Measurements from ENCODE around the gene NUP42.

The NUP42 gene

DNA sequence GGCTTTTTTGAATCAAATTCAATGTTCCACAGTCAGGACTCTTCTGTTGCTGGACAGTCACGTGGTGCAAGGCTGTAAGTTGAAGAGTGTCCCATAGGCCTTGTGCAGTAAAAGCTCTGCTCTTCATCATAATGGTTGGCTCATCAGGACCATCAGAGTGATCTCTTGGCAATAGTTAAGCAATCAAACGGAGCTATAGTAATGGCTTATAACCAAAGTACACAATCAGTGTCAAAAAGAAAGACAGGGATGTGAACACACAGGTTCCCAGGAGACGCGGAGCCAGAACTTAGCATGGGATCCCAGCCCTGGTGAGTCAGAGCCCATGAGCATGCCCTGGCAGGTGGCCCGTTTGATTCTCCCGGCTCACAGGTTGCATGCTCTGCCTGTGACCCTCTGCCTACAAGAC is 54.0 kb downstream of the NUP42 start:
- DNase-seq (ENCODE audit: low spot score) = no peak

- DNase-seq (ENCODE audit: low spot score) = no peak
Measured at GRCh38 chr7:23237000-23237399, 55.2 kb downstream of the NUP42 start.

DNA sequence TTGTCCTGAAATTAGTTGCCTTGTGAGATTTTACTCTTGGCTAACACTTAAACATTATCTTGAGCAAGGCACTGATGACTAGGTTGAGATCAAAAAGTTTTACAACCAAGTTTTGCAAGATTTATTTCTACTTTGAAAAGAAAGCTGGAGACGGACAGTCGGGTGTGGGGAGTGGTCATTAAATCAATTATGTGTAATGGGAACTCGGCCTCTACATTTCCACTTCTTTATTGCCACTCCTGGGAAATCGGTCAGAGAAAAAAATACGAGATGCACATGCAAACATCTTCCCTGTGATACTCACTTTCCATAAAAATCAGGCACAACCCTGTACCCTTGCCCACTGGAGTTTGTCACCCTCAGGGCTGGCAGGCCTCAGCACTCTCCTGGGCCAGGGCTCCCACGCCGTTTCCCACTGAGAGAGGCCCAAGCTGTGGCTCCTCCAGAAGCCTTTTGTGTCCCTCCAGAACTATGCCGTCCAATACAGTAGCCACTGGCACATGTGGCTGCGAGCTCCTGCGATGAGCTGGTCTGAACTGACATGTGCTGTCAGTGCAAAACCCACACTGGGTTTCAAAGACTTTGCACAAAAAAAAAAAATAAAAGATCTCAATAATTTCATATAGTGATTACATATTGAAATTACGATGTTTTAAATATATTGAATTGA is 57.3 kb downstream of the NUP42 start:
- DNase-seq (ENCODE audit: low spot score) = no peak

DNA sequence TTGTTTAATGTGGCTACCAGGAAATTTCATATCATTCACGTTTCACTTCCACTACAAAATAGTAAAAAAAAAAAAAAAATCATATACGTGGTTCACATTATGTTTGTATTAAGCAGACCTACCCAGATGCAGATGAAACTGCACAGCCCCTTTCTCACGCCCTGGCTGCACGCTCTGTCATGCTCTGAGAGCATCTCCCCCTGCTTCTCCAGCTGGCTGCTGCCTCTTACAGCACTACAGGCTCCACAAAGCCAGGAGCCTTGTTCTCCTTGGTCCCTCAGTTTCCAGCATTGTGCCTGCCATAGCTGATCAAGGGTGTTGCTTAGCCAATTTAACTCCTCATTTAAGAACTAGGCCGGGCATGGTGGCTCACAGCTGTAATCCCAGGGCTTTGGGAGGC is 57.9 kb downstream of the NUP42 start:
- no peak for DNase-seq (ENCODE audit: low spot score)

GRCh38 chr7:23242321-23242720 is 60.5 kb downstream of the NUP42 start:
- DNase-seq (ENCODE audit: low spot score) = no peak

GRCh38 chr7:23242935-23243334 is 61.1 kb downstream of the NUP42 start:
- DNase-seq (ENCODE audit: low spot score) = no peak

GRCh38 chr7:23246555-23246954 is 64.7 kb downstream of the NUP42 start, which contains the start of gene GPNMB:
Gene GPNMB (plus strand): TSS chr7:23246775. CDS start chr7:23246858, 83 bp downstream.
- peak; percentile 91 for DNase-seq (ENCODE audit: low spot score)

GRCh38 chr7:23247046-23247602 is 65.3 kb downstream of the NUP42 start:
- peak; percentile 19 for DNase-seq (ENCODE audit: low spot score)

DNA sequence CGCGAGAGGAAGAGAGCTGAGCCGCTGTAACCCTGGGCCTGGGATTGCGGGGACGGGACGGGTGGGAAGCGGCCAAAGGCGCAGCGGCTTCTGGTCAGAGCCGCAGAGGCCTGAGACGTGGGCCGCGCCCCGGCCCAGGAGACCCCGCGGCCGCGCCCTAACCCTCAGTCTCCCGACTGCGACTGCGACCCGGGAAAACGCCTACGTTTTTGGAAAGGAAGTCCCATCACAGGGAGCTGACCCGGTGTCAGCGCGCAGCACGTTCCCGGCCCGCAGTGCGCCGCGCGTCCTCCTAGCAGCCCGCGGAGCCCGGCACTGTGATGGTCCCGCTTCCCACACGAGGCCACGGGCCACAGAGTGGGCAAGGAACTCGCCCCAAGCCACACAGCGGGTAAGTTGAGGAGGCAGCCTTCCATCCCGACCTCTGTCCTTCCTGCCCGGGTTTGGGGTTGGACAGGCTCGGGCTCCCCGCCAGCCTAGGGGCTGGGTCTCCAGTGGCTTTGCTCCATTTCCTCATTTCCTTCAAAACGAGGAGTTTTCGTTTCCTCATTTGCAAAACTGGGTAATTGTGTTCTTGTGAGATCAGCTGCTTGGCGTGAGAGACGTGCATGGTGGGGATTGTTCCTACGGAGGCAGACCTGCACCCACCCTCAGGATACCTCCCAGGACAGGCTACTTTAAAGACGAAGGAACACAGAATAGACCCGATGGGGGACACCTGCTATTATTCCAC is 65.9 kb downstream of the NUP42 start:
- peak; percentile 38 for DNase-seq (ENCODE audit: low spot score)

GRCh38 chr7:23249486-23249885 is 67.6 kb downstream of the NUP42 start:
- no peak for DNase-seq (ENCODE audit: low spot score)

All from AG08395 (cell line).